IMR-90 (cell line): ENCODE measurements around the gene STIM1.

Experiments used
- BHLHE40 ChIP-seq: fragments of 150-350 bp; IDR thresholded peaks from 2 replicates; pipeline ENCODE4 v1.6.1; 2016; ENCODE audit warnings: mild to moderate bottlenecking, low read depth, low read length
- CEBPB ChIP-seq: IDR thresholded peaks from 2 replicates; pipeline ENCODE4 v1.6.1; 2012; ENCODE audit warnings: low read depth, low read length, improper control_type of control experiment
- CHD1 ChIP-seq: IDR thresholded peaks from 2 replicates; pipeline ENCODE4 v1.6.1; 2012; ENCODE audit warnings: low read depth, low read length, improper control_type of control experiment
- ELK1 ChIP-seq: fragments of 150-350 bp; IDR thresholded peaks from 2 replicates; pipeline ENCODE4 v1.6.1; 2016; ENCODE audit warnings: low read depth, mild to moderate bottlenecking, low read length, moderate library complexity, borderline replicate concordance
- FOS ChIP-seq: fragments of 150-350 bp; IDR thresholded peaks from 2 replicates; pipeline ENCODE4 v1.6.1; 2016; ENCODE audit warnings: low read depth, low read length
- MAFK ChIP-seq: IDR thresholded peaks from 2 replicates; pipeline ENCODE4 v1.6.1; 2012; ENCODE audit warnings: low read depth, low read length, improper control_type of control experiment
- MAZ ChIP-seq: IDR thresholded peaks from 2 replicates; pipeline ENCODE4 v1.6.1; 2012; ENCODE audit warnings: low read depth, mild to moderate bottlenecking, low read length, improper control_type of control experiment, moderate library complexity, borderline replicate concordance
- MXI1 ChIP-seq: IDR thresholded peaks from 2 replicates; pipeline ENCODE4 v1.6.1; 2012; ENCODE audit warnings: low read depth, mild to moderate bottlenecking, low read length, moderate library complexity, borderline replicate concordance
- POLR2A ChIP-seq: IDR thresholded peaks from 2 replicates; pipeline ENCODE4 v1.6.1; 2012; ENCODE audit warnings: mild to moderate bottlenecking, low read depth, low read length
- RAD21 ChIP-seq: IDR thresholded peaks from 2 replicates; pipeline ENCODE4 v1.6.1; 2012; ENCODE audit warnings: low read length, improper control_type of control experiment
- RCOR1 ChIP-seq: IDR thresholded peaks from 2 replicates; pipeline ENCODE4 v1.6.1; 2012; ENCODE audit warnings: mild to moderate bottlenecking, low read length, improper control_type of control experiment; ENCODE audit not compliant: insufficient replicate concordance
- RFX5 ChIP-seq: IDR thresholded peaks from 2 replicates; pipeline ENCODE4 v1.8.0; 2012; ENCODE audit warnings: low read depth, mild to moderate bottlenecking, low read length, moderate library complexity
- SMC3 ChIP-seq: fragments of 150-350 bp; IDR thresholded peaks from 2 replicates; pipeline ENCODE4 v1.6.1; 2016; ENCODE audit warnings: low read depth, mild to moderate bottlenecking, antibody characterized with exemption, low read length, moderate library complexity
- TF ChIP-seq, protein P1 (sequence below): conservative IDR thresholded peaks from 2 replicates; pipeline ENCODE4 v1.5.1; 2012; ENCODE audit warnings: mild to moderate bottlenecking, low read depth, low read length, improper control_type of control experiment

DNA sequence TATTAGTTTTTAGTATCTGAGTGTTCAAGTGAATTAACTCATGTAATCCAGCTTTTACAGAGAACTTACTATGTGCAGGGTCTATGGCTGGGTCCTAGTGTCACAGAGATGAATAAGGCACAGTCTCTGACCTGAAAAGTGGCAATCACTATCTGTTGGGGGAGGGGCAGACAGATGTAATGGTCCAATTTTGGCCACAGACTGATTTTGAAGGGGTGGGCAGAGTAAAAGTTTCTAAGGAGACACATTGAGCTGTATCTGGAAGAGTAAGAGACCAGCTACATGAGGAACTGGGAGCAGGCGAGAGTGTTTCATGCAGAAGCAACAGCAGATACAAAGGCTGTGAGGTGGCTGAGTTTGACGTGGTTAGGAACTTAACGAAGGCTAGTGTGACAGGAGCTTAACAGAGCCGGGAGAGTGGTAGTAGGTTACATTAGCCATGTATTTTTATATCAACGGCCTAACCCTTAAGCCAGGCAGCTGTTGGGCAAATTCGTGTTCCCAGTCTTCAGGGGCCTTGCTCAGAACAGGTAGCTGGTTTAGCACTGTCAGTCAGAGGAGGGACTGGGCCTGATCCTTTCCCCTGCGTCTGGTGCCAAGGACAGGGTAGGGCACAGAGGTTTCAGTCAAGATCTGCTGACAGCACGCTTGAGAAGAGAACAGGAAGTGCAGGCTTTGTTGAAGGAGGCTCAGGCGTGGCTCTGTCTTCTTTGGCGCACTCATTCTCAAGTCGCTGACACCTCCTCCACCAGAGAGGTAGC, 1.4 kb upstream of the STIM1 start:
- TF ChIP-seq, protein P1, sequence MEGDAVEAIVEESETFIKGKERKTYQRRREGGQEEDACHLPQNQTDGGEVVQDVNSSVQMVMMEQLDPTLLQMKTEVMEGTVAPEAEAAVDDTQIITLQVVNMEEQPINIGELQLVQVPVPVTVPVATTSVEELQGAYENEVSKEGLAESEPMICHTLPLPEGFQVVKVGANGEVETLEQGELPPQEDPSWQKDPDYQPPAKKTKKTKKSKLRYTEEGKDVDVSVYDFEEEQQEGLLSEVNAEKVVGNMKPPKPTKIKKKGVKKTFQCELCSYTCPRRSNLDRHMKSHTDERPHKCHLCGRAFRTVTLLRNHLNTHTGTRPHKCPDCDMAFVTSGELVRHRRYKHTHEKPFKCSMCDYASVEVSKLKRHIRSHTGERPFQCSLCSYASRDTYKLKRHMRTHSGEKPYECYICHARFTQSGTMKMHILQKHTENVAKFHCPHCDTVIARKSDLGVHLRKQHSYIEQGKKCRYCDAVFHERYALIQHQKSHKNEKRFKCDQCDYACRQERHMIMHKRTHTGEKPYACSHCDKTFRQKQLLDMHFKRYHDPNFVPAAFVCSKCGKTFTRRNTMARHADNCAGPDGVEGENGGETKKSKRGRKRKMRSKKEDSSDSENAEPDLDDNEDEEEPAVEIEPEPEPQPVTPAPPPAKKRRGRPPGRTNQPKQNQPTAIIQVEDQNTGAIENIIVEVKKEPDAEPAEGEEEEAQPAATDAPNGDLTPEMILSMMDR, result no peak
- TF ChIP-seq MAZ (no peak), RFX5 (no peak), RAD21 (no peak), RCOR1 (no peak), ELK1 (no peak), POLR2A (no peak), BHLHE40 (no peak), CHD1 (no peak), SMC3 (no peak), MAFK (no peak), CEBPB (no peak), MXI1 (no peak), FOS (no peak)
